Chondrocyte (in vitro differentiated cells): ENCODE measurements around the gene PLA2G2E. TPM values are rescaled to one million over a fixed set of nuclear protein-coding genes. Genes with fewer than 3 reads are reported as not detected.
"Not testable (repeated sequence)": the region's sequence is repeated elsewhere in the genome, so short reads cannot be mapped to it uniquely, and the experiment has no call there.

Experiments used
- DNase-seq: peaks from one replicate; pipeline ENCODE4 v3.0.0; 2021; ENCODE audit warnings: mixed read lengths, low spot score
- H3K27ac Mint-ChIP-seq: one replicate; pipeline ENCODE4 v1.8.0; 2021; ENCODE audit warnings: mild to moderate bottlenecking, moderate library complexity, mixed read lengths; ENCODE audit not compliant: unreplicated experiment
- H3K27me3 Mint-ChIP-seq: 2 replicates; pipeline ENCODE4 v1.8.0; 2021; ENCODE audit warnings: low read depth, mixed read lengths
- H3K36me3 Mint-ChIP-seq: 2 replicates; pipeline ENCODE4 v1.8.0; 2021; ENCODE audit warnings: low read depth, mixed read lengths
- H3K4me1 Mint-ChIP-seq: 2 replicates; pipeline ENCODE4 v1.8.0; 2021; ENCODE audit warnings: low read depth, mild to moderate bottlenecking, mixed read lengths
- H3K4me3 Mint-ChIP-seq: one replicate; pipeline ENCODE4 v1.8.0; 2021; ENCODE audit warnings: mild to moderate bottlenecking, moderate library complexity, mixed read lengths; ENCODE audit not compliant: unreplicated experiment
- H3K9me3 Mint-ChIP-seq: 2 replicates; pipeline ENCODE4 v1.8.0; 2021; ENCODE audit warnings: low read depth, mixed read lengths
- CTCF ChIP-seq: fragments of 200-600 bp; sonication (generic); IDR thresholded peaks from 2 replicates; pipeline ENCODE4 v1.5.0; 2021; ENCODE audit warnings: antibody characterized with exemption, mild to moderate bottlenecking, moderate library complexity
- total RNA-seq: library from RNA; stranded (reverse); gene quantifications from 3 replicates; pipeline ENCODE4 v1.2.1, GENCODE V29; 2021

The PLA2G2E gene
- total RNA-seq, 1 donor from 2014 or later, result not detected

DNA sequence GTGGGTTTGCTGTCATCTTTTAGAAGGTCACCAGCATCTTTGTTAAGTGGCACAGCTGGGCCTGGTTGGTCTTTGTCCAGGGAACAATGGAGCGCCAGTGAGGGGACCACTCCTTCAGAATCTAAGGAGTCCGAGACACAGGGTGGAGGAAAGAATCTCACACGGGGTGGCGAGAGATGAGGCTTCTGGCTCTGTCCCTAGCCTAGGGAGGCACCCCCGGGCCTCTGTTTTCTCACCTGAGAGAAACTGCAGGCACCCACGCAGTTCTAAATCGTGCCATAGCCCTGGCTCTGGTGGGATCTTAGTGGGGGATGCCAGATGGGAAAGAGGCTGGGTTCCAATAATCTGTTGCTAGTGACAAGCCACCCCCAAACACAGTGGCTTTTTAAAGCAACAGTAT is 10.9 kb upstream of the PLA2G2E start:
- Mint-ChIP-seq H3K27ac (no peak overlapping the region), H3K36me3 (peaks cover 5% of the 10 kb centered on the region), H3K9me3 (peaks cover 34% of the 10 kb centered on the region), H3K27me3 (no peaks in the 10 kb centered on the region), H3K4me3 (no peak overlapping the region), H3K4me1 (no peaks in the 10 kb centered on the region)
- DNase-seq, result no peak
- TF ChIP-seq CTCF, result no peak

- no peak for TF ChIP-seq CTCF
- DNase-seq, result no peak
- Mint-ChIP-seq H3K4me1 (no peaks in the 10 kb centered on the region), H3K36me3 (peaks cover 5% of the 10 kb centered on the region), H3K9me3 (peaks cover 36% of the 10 kb centered on the region), H3K27me3 (no peaks in the 10 kb centered on the region), H3K4me3 (no peak overlapping the region), H3K27ac (no peak overlapping the region)
Measured at GRCh38 chr1:19932866-19933265, 9.4 kb upstream of the PLA2G2E start.

- H3K27ac Mint-ChIP-seq, H3K36me3 Mint-ChIP-seq, DNase-seq, H3K4me1 Mint-ChIP-seq, H3K4me3 Mint-ChIP-seq: not testable (repeated sequence)
- Mint-ChIP-seq H3K27me3 (peaks cover 12% of the 10 kb centered on the region), H3K9me3 (peaks cover 25% of the 10 kb centered on the region)
Measured at GRCh38 chr1:19927130-19927421, 3.7 kb upstream of the PLA2G2E start.

DNA sequence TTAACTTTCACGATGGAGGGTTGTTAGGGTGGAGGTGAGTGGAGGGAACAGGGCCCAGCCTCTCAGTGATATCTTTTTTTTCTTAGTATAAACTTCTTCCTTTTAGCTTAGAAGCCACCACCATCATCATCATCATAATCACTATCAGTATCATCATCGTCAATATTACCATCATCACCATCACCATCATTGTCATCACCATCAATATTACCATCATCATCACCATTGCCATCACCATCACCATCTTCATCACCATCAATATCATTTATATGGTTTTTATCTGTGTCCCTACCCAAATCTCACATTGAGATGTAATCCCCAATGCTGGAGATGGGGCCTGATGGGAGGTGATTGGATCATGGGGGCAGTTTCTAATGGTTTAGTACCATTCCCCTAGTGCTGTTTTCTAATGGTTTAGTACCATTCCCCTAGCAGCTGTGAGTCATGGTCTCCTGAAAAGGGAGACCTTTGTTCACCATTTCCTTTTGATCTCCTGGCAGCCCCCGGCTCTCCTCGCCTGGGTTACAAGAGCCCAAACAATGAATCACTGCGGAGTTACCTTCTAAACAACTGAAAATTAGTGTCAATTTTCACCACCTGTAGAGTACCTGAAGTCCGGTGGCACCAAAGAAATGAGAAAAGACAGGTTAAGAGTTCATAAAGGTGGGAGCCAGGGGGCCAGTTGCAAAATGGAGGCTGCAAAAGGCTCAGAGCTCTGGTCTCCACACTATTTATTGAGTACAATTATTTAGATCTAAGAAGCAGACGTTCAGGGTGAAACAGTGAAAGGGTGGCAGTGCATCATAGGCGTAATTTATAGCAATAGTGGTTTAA is 3.1 kb upstream of the PLA2G2E start:
- H3K4me3 Mint-ChIP-seq, result no peak overlapping the region

DNA sequence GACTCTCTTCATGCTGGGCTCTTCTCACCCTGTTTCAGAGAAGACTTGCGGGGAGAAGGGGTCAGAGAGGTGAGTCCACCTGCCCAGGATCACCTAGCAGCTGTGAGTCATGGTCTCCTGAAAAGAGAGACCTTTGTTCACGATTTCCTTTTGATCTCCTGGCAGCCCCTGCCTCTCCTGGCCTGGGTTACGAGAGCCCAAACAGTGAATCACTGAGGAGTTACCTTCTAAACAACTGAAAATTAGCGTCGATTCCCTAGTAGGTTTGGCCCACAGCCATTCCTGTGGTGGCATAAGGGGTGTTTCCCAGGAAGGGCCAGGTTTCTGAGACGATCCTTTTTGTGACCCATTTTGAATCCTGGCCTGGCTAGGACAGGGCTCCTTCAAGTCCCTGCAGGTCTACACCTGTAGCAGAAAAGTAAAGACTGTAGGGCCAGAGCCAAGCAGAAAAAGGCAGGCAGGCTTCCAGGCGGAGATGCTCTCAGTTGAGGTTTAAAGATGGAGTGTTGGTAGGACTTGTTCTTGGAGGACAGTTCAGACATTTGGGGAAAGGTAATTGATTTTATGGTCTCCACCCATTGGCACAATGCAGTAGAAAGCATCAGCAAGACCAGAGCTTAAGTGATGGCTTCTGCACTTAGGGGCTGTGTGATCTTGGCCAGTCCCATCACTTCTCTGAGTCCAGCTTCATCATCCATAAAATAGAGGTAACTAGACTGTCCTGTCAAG is 2.1 kb upstream of the PLA2G2E start:
- Mint-ChIP-seq H3K4me1 (no peaks in the 10 kb centered on the region), H3K27me3 (peaks cover 12% of the 10 kb centered on the region), H3K36me3 (no peaks in the 10 kb centered on the region), H3K4me3 (no peak overlapping the region), H3K9me3 (peaks cover 11% of the 10 kb centered on the region), H3K27ac (no peak overlapping the region)
- TF ChIP-seq CTCF, result no peak
- no peak for DNase-seq

More for the DNA sequence above, 3.1 kb upstream of the PLA2G2E start:
- Mint-ChIP-seq H3K36me3 (no peaks in the 10 kb centered on the region), H3K27ac (no peak overlapping the region), H3K4me1 (no peaks in the 10 kb centered on the region), H3K27me3 (peaks cover 12% of the 10 kb centered on the region), H3K9me3 (peaks cover 20% of the 10 kb centered on the region)
- TF ChIP-seq CTCF, result no peak
- DNase-seq, result no peak
